Effector memory CD8-positive, alpha-beta T cell (primary cell): ENCODE measurements around the gene DAB2IP.

ENCODE experiments used
- ATAC-seq: fragments of 150-1000 bp; cut with Tn5 transposase; replicated peaks from 2 replicates; pipeline ENCODE4 v1.10.0; 2021; ENCODE audit warnings: mild to moderate bottlenecking, moderate library complexity
- DNase-seq, 3 experiments: peaks; one replicate each; pipeline ENCODE4 v3.0.0; 2021
- H3K27ac Mint-ChIP-seq, 2 donors: one replicate each; pipeline ENCODE4 v1.8.0; 2022; ENCODE audit warnings: mild to moderate bottlenecking in 2 of 2, mixed read lengths in 2 of 2, moderate library complexity in 2 of 2
- H3K27me3 Mint-ChIP-seq, 2 donors: one replicate each; pipeline ENCODE4 v1.8.0; 2022; ENCODE audit warnings: mixed read lengths in 2 of 2
- H3K36me3 Mint-ChIP-seq: one replicate; pipeline ENCODE4 v1.8.0; 2022; ENCODE audit warnings: mild to moderate bottlenecking, moderate library complexity, mixed read lengths; ENCODE audit not compliant: insufficient read depth
- H3K4me1 Mint-ChIP-seq, 2 donors: one replicate each; pipeline ENCODE4 v1.8.0; 2022; ENCODE audit warnings: low read depth in 2 of 2, mixed read lengths in 2 of 2
- H3K4me3 Mint-ChIP-seq, 2 donors: one replicate each; pipeline ENCODE4 v1.8.0; 2022; ENCODE audit warnings: mild to moderate bottlenecking in 2 of 2, mixed read lengths in 2 of 2, moderate library complexity in 2 of 2
- H3K9me3 Mint-ChIP-seq, 2 donors: one replicate each; pipeline ENCODE4 v1.8.0; 2022; ENCODE audit warnings: mixed read lengths in 2 of 2

The DAB2IP gene

GRCh38 chr9:121773954-121774714 lies 122.7 kb downstream of the DAB2IP start:
- H3K9me3 Mint-ChIP-seq: no peaks in the 10 kb centered on the region

GRCh38 chr9:121774715-121775613 lies 123.5 kb downstream of the DAB2IP start:
- DNase-seq: no peak
- H3K4me3 Mint-ChIP-seq: no peak overlapping the region
- ATAC-seq: no peak
- H3K27me3 Mint-ChIP-seq: peaks cover 4 to 12% of the 10 kb centered on the region in 2 donors
- peak overlapping the region in 1 of 2 donors; percentile 71 for H3K27ac Mint-ChIP-seq
- peaks cover 0 to 2% of the 10 kb centered on the region in 2 donors for H3K4me1 Mint-ChIP-seq
- H3K9me3 Mint-ChIP-seq: no peaks in the 10 kb centered on the region
- peaks cover 2% of the 10 kb centered on the region for H3K36me3 Mint-ChIP-seq

More at GRCh38 chr9:121773954-121774714, 122.7 kb downstream of the DAB2IP start:
- Mint-ChIP-seq H3K4me3 (no peak overlapping the region), H3K27ac (peak overlapping the region in 1 of 2 donors; percentile 10), H3K27me3 (peaks cover 4 to 12% of the 10 kb centered on the region in 2 donors), H3K4me1 (peaks cover 0 to 2% of the 10 kb centered on the region in 2 donors), H3K36me3 (peaks cover 7% of the 10 kb centered on the region)
- DNase-seq (no peak), ATAC-seq (no peak)

GRCh38 chr9:121776001-121776738 lies 124.7 kb downstream of the DAB2IP start:
- no peak for DNase-seq
- Mint-ChIP-seq H3K27ac (peak overlapping the region in 1 of 2 donors; percentile 71), H3K27me3 (peaks cover 4 to 19% of the 10 kb centered on the region in 2 donors), H3K36me3 (peaks cover 2% of the 10 kb centered on the region), H3K4me1 (peaks cover 0 to 2% of the 10 kb centered on the region in 2 donors), H3K4me3 (no peak overlapping the region), H3K9me3 (no peaks in the 10 kb centered on the region)
- ATAC-seq: no peak

GRCh38 chr9:121776739-121777637 lies 125.6 kb downstream of the DAB2IP start:
- Mint-ChIP-seq H3K4me1 (peaks cover 0 to 2% of the 10 kb centered on the region in 2 donors), H3K9me3 (no peaks in the 10 kb centered on the region), H3K27ac (no peak overlapping the region), H3K4me3 (no peak overlapping the region), H3K27me3 (peaks cover 4 to 21% of the 10 kb centered on the region in 2 donors), H3K36me3 (peaks cover 2% of the 10 kb centered on the region)
- no peak for ATAC-seq
- no peak for DNase-seq

GRCh38 chr9:121778252-121779225 lies 127.1 kb downstream of the DAB2IP start:
- Mint-ChIP-seq H3K36me3 (peaks cover 3% of the 10 kb centered on the region), H3K27ac (no peak overlapping the region), H3K9me3 (no peaks in the 10 kb centered on the region), H3K27me3 (peaks cover 4 to 21% of the 10 kb centered on the region in 2 donors), H3K4me1 (peaks cover 0 to 2% of the 10 kb centered on the region in 2 donors), H3K4me3 (no peak overlapping the region)
- ATAC-seq (no peak), DNase-seq (no peak)

GRCh38 chr9:121779381-121780117 lies 128.1 kb downstream of the DAB2IP start:
- Mint-ChIP-seq H3K9me3 (no peaks in the 10 kb centered on the region), H3K4me3 (no peak overlapping the region), H3K27me3 (peaks cover 4 to 21% of the 10 kb centered on the region in 2 donors), H3K36me3 (peaks cover 3% of the 10 kb centered on the region), H3K4me1 (peaks cover 0 to 6% of the 10 kb centered on the region in 2 donors), H3K27ac (no peak overlapping the region)
- ATAC-seq: no peak
- no peak for DNase-seq

GRCh38 chr9:121780177-121781040 lies 129.0 kb downstream of the DAB2IP start:
- H3K4me1 Mint-ChIP-seq: peaks cover 0 to 6% of the 10 kb centered on the region in 2 donors
- ATAC-seq (no peak), DNase-seq (no peak)
- peaks cover 4 to 19% of the 10 kb centered on the region in 2 donors for H3K27me3 Mint-ChIP-seq
- H3K27ac Mint-ChIP-seq: peak overlapping the region in 1 of 2 donors; percentile 9
- no peak overlapping the region for H3K4me3 Mint-ChIP-seq
- no peaks in the 10 kb centered on the region for H3K9me3 Mint-ChIP-seq
- H3K36me3 Mint-ChIP-seq: peaks cover 3% of the 10 kb centered on the region

- no peak for DNase-seq
- H3K9me3 Mint-ChIP-seq: no peaks in the 10 kb centered on the region
- ATAC-seq: no peak
- no peak overlapping the region for H3K4me3 Mint-ChIP-seq
- H3K4me1 Mint-ChIP-seq: peaks cover 0 to 4% of the 10 kb centered on the region in 2 donors
- peaks cover 3% of the 10 kb centered on the region for H3K36me3 Mint-ChIP-seq
- peaks cover 3 to 11% of the 10 kb centered on the region in 2 donors for H3K27me3 Mint-ChIP-seq
- no peak overlapping the region for H3K27ac Mint-ChIP-seq
These were observed 129.7 kb downstream of the DAB2IP start for GRCh38 chr9:121781145-121781548.

GRCh38 chr9:121781701-121782464 lies 130.4 kb downstream of the DAB2IP start:
- no peak overlapping the region for H3K27ac Mint-ChIP-seq
- H3K36me3 Mint-ChIP-seq: peaks cover 3% of the 10 kb centered on the region
- ATAC-seq: no peak
- no peak for DNase-seq
- H3K4me1 Mint-ChIP-seq: peaks cover 0 to 4% of the 10 kb centered on the region in 2 donors
- no peaks in the 10 kb centered on the region for H3K9me3 Mint-ChIP-seq
- no peak overlapping the region for H3K4me3 Mint-ChIP-seq
- H3K27me3 Mint-ChIP-seq: peaks cover 5 to 16% of the 10 kb centered on the region in 2 donors
